Heart right ventricle (tissue), 16 donors: ENCODE results near the gene IL23R. TPM values are rescaled to one million over a fixed set of nuclear protein-coding genes. Genes with fewer than 3 reads are reported as not detected.

ENCODE experiments used
- ATAC-seq, 8 donors: fragments of 200-7000 bp; cut with Tn5 transposase; one replicate each; pipeline ENCODE4 v1.9.1; 2020; ENCODE audit warnings: mild to moderate bottlenecking in 8 of 8, moderate library complexity in 8 of 8, moderate number of reproducible peaks in 1 of 8
- DNase-seq, 2 donors: peaks; one replicate each; pipeline ENCODE4 v3.0.0-alpha.2; 2020
- H3K27ac ChIP-seq, 10 donors: fragments of 200-600 bp; sonication (generic) in 2 of 10; one replicate each; pipeline versions ENCODE4 v1.5.0 to v1.8.0; 2020 to 2022; ENCODE audit warnings: mild to moderate bottlenecking in 3 of 10
- H3K27me3 ChIP-seq, 7 donors: fragments of 200-600 bp; one replicate each; pipeline ENCODE4 v1.8.0; 2021 to 2022; ENCODE audit warnings: mild to moderate bottlenecking in 2 of 7
- H3K36me3 ChIP-seq, 9 donors: fragments of 200-600 bp; sonication (generic) in 1 of 9; one replicate each; pipeline versions ENCODE4 v1.5.0 to v1.8.0; 2020 to 2022; ENCODE audit warnings: mild to moderate bottlenecking in 2 of 9
- H3K4me1 ChIP-seq, 9 donors: fragments of 200-600 bp; sonication (generic) in 1 of 9; one replicate each; pipeline versions ENCODE4 v1.5.0 to v1.8.0; 2020 to 2022; ENCODE audit warnings: mild to moderate bottlenecking in 4 of 9
- H3K4me3 ChIP-seq, 10 donors: fragments of 200-600 bp; sonication (generic) in 2 of 10; one replicate each; pipeline versions ENCODE4 v1.5.0 to v1.8.0; 2020 to 2022; ENCODE audit warnings: mild to moderate bottlenecking in 7 of 10, moderate library complexity in 2 of 10
- H3K9me3 ChIP-seq, 11 donors: fragments of 200-600 bp in 10 of 11; sonication (generic) in 2 of 11; one replicate each; pipeline versions ENCODE4 v1.5.0 to v1.8.0; 2013 to 2022; ENCODE audit warnings: mild to moderate bottlenecking in 2 of 11, control low read depth in 1 of 11, moderate library complexity in 1 of 11
- WGBS, 2 donors: extraction: QIAGEN DNeasy Blood & Tissue Kit; methylation state at CpG; one replicate each; pipeline ENCODE4 v1.1.7; 2013; ENCODE audit warnings: inconsistent platforms in 1 of 2; 5-methylcytosine and 5-hydroxymethylcytosine counted together
- intact Hi-C, 10 donors: fragments of 100-400 bp; cut with DNase I; formaldehyde crosslinking; loops; one replicate each; pipeline versions ENCODE4 v1.11.1 to v1.14.2; 2022
- polyA plus RNA-seq, 2 donors: library from polyadenylated mRNA; stranded (reverse); fragments of 200-250 nt; gene quantifications; one replicate each; pipeline ENCODE4 v1.2.3, GENCODE V29; 2013
- total RNA-seq, 10 donors: library from RNA; stranded (reverse); fragmentation: NEBNext Ultra II Directional in 3 of 10; extraction: Animal tissue kit (Norgen Biotek cat#: 25700) in 3 of 10; gene quantifications; one replicate each; pipeline versions ENCODE4 v1.2.1 to v1.2.4, GENCODE V29; 2021 to 2023
- TF ChIP-seq, protein P1 (sequence below), 9 donors: fragments of 200-600 bp; sonication (generic) in 2 of 9; IDR thresholded peaks; one replicate each; pipeline versions ENCODE4 v1.5.0 to v1.8.0; 2021 to 2022; ENCODE audit warnings: antibody characterized with exemption in 9 of 9, mild to moderate bottlenecking in 5 of 9, moderate library complexity in 1 of 9
- donor health status: Arrhythmogenic right ventricular cardiomyopathy.
- donor health status: ischemic (EF 13 %, LVEDD 7.1; RV severe dilation, severe dysfunction).
- donor health status: healthy with polysubstance abuse.
- donor health status: DM: no; HTN: yes; CAD: no.
- donor health status: DM: no; HTN: no; CAD: no.
- donor health status: ischemic (EF 25% LVEDD 6.9; RV normal size, moderate dysfunction).
- donor health status: ischemic (EF 25% LVEDD 5.7; RV mildly dilated, moderate dysfunction).
- donor health status: healthy.
- donor health status: DM: yes; HTN: yes; CAD: no.
- donor health status: Ischemic cardiomyopathy.
- donor health status: ischemic (EF 35%, LVEDD 5.7; RV mildly dilated, moderate dysfunction).
- donor health status: nonischemic (EF 11% LVEDD 7.7; RV severe dilation, severe dysfunction).
- donor health status: DM: yes; HTN: yes; CAD: no.
- donor health status: PGD.
- donor health status: ischemic (EF 29% LVEDD 5.4; RV normal size, mild dysfunction).
- donor health status: nonischemic (EF 23%, LVEDD 6.1; RV moderate dilation, normal function).

IL23R gene
- total and polyA plus RNA-seq, 12 donors, result not detected

DNA sequence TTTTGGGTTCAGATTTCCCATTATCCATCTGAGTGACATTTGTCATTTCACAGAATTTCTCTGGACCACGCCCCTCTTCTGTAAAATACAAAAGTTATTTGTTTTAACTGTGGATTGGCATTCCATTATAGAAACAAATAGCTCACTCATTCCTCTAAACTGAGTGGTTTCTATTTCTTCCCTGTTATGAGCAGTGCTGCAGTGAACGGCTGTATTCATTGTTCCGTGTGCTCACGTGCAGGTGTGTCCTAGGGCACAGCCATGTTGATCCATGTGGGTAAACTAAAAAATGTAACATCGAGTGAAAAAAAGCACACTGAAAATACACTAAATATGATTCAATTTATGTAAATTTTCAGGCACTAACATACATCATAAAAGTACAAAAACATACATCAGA, 114.4 kb downstream of the IL23R start:
- DNase-seq, result no peak
- 84 to 89% methylated on average over 5 of the region's 5 CpGs for WGBS, 2 donors
- Histone ChIP-seq H3K36me3 (no peaks in the 10 kb centered on the region), H3K4me3 (no peak overlapping the region), H3K27ac (no peak overlapping the region), H3K9me3 (peaks cover 0 to 7% (median 0%) of the 10 kb centered on the region in 11 donors), H3K4me1 (no peaks in the 10 kb centered on the region), H3K27me3 (no peaks in the 10 kb centered on the region)
- intact Hi-C loops, result no loop called here
- TF ChIP-seq, protein P1, sequence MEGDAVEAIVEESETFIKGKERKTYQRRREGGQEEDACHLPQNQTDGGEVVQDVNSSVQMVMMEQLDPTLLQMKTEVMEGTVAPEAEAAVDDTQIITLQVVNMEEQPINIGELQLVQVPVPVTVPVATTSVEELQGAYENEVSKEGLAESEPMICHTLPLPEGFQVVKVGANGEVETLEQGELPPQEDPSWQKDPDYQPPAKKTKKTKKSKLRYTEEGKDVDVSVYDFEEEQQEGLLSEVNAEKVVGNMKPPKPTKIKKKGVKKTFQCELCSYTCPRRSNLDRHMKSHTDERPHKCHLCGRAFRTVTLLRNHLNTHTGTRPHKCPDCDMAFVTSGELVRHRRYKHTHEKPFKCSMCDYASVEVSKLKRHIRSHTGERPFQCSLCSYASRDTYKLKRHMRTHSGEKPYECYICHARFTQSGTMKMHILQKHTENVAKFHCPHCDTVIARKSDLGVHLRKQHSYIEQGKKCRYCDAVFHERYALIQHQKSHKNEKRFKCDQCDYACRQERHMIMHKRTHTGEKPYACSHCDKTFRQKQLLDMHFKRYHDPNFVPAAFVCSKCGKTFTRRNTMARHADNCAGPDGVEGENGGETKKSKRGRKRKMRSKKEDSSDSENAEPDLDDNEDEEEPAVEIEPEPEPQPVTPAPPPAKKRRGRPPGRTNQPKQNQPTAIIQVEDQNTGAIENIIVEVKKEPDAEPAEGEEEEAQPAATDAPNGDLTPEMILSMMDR (IDR thresholded peaks at IDR 0.05), result no peak
- ATAC-seq, result no peak

DNA sequence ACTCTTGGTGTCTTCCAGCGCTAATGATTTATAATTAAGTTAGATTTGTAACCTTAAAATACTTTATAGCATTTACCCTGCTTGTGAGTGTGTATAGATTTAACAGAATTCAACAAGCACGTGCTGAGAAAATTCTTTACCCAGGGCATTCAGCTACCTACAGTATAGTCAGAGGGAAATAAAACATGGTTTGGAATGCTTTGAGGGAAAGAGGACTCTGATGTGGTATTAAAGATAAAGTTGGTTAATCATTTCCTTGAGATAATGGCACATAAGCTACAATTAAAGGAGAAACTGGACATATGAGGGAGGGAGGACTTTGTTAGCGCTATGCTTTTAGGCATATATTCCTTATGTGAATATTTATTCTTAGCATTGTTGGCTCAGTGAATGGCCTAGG, 115.0 kb downstream of the IL23R start:
- H3K4me1 ChIP-seq, result no peaks in the 10 kb centered on the region
- H3K36me3 ChIP-seq, result no peaks in the 10 kb centered on the region
- DNase-seq (no peak), ATAC-seq (no peak)
- 75 to 76% methylated on average over 3 of the region's 3 CpGs for WGBS, 2 donors
- no peak overlapping the region for H3K4me3 ChIP-seq
- peaks cover 0 to 2% (median 0%) of the 10 kb centered on the region in 11 donors for H3K9me3 ChIP-seq
- intact Hi-C loops, result no loop called here
- H3K27ac ChIP-seq, result no peak overlapping the region
- H3K27me3 ChIP-seq, result no peaks in the 10 kb centered on the region
- TF ChIP-seq, protein P1 (IDR thresholded peaks at IDR 0.05), result no peak

DNA sequence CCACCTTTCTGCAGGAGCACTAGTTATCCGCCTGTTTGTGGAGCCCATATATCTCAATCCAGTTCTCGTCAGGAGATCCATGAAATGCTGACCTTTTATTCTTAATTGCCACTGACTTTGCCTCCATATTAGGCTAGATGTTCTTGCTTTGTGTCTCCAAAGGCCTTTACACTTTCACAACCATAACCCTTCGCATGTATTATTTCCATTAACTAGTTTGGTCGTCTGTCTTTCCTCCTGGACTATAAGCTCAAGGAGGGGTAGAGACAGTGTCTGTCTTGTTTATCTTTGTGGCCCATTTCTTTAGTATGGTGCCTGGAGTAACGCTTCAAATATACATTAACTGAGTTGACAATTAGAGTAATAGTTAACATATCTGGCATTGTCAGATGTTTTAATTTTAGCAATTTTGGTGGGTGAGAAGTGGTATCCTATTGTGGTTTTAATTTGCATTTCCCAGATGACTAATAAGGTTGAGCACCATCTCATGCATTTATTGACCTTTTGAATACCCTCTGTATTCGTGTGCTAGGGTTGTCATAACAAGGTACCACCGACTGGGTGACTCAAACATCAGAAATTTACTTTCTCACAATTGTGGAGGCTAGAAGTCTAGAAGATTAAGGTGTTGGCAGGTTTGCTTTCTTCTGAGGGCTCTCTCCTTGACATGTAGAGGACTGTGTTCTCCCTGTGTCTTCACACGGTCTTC, 119.7 kb downstream of the IL23R start:
- Histone ChIP-seq H3K9me3 (peaks cover 0 to 7% (median 0%) of the 10 kb centered on the region in 11 donors), H3K27ac (no peak overlapping the region), H3K4me1 (no peaks in the 10 kb centered on the region), H3K36me3 (no peaks in the 10 kb centered on the region), H3K4me3 (no peak overlapping the region), H3K27me3 (no peaks in the 10 kb centered on the region)
- TF ChIP-seq, protein P1 (IDR thresholded peaks at IDR 0.05), result no peak
- DNase-seq (no peak), ATAC-seq (no peak)
- 83 to 87% methylated on average over 8 of the region's 8 CpGs for WGBS, 2 donors
- intact Hi-C loops, result no loop called here

DNA sequence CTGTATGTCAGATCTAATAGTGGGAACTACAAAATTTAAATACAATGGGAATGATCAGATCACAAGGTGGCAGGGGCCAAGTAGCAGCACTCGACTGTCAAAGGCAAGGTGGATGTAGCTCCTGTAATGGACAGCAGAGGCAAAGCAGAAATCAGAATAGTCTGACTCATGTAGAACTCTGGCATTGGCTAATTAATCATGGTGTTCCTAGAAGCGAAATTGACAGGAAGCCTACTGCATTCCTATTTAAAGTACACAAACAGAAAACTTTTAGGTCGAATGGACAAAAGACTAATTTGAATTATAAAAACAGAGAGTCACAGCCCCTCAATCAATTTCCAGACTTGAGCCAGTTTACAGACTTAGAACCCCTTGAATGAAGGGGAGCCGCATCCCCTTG, 124.0 kb downstream of the IL23R start:
- ATAC-seq (no peak), DNase-seq (no peak)
- Histone ChIP-seq H3K9me3 (peaks cover 0 to 12% (median 0%) of the 10 kb centered on the region in 11 donors), H3K36me3 (no peaks in the 10 kb centered on the region), H3K27ac (no peak overlapping the region), H3K4me3 (no peak overlapping the region), H3K27me3 (peaks cover 0 to 4% (median 0%) of the 10 kb centered on the region in 7 donors), H3K4me1 (no peaks in the 10 kb centered on the region)
- 71 to 77% methylated on average over 4 of the region's 4 CpGs for WGBS, 2 donors
- intact Hi-C loops, result no loop called here
- TF ChIP-seq, protein P1 (IDR thresholded peaks at IDR 0.05), result no peak
